ENCODE data around the gene ARHGAP33.

GRCh38 chr19:35727956-35728706 lies 47.2 kb upstream of the ARHGAP33 start:
- TF ChIP-seq POLR2A (IDR thresholded peaks at IDR 0.05) (no peak), CTCF (IDR thresholded peaks at IDR 0.05) (no peak), POLR2AphosphoS5 (IDR thresholded peaks at IDR 0.05) (no peak)
